Activated T-helper 1 cell treated with anti-CD3 and anti-CD28 coated beads, Interleukin-2, amount 50 U/mL, for 16 hours (primary cell): ENCODE measurements around the gene BMAL1.
"Not testable (repeated sequence)": the region's sequence is repeated elsewhere in the genome, so short reads cannot be mapped to it uniquely, and the experiment has no call there.

Experiments used
- DNase-seq, 2 donors: peaks; one replicate each; pipeline ENCODE4 v3.0.0-alpha.2; 2020; ENCODE audit warnings: low read depth in 1 of 2, low spot score in 1 of 2

Gene BMAL1

GRCh38 chr11:13436836-13437235 lies 159.2 kb downstream of the BMAL1 start:
- DNase-seq = not testable (repeated sequence)
